WTC11 (cell line): ENCODE results near the gene MLXIPL. TPM values are rescaled to one million over a fixed set of nuclear protein-coding genes. Genes with fewer than 3 reads are reported as not detected.

Experiments
- ATAC-seq: fragments of 200-7000 bp; cut with Tn5 transposase; 2 replicates; pipeline ENCODE4 v1.10.0; 2021; ENCODE audit warnings: mild to moderate bottlenecking, moderate library complexity
- CTCF ChIA-PET: fragments of 300-600 bp; sonication (Branson Sonifier 250); formaldehyde crosslinking; loops from one replicate; lab custom pipeline; 2021; ENCODE audit warnings: antibody characterized with exemption; lab: Charles Lee
- POLR2A ChIA-PET: fragments of 350-600 bp; sonication (Branson Sonifier 250); formaldehyde crosslinking; loops from one replicate; lab custom pipeline; 2021; ENCODE audit warnings: antibody characterized with exemption; lab: Charles Lee
- DNase-seq: peaks from one replicate; pipeline ENCODE4 v3.0.0; 2021; ENCODE audit warnings: low spot score
- H3K27ac Mint-ChIP-seq: 2 replicates; pipeline ENCODE4 v1.8.0; 2021; ENCODE audit warnings: mixed read lengths
- H3K27me3 Mint-ChIP-seq: 2 replicates; pipeline ENCODE4 v1.8.0; 2021; ENCODE audit warnings: low read depth, mild to moderate bottlenecking, moderate library complexity, mixed read lengths
- H3K36me3 Mint-ChIP-seq: 2 replicates; pipeline ENCODE4 v1.8.0; 2021; ENCODE audit warnings: mixed read lengths
- H3K4me1 Mint-ChIP-seq: 2 replicates; pipeline ENCODE4 v1.8.0; 2022; ENCODE audit warnings: mixed read lengths
- H3K4me3 Mint-ChIP-seq: 2 replicates; pipeline ENCODE4 v1.8.0; 2021; ENCODE audit warnings: mild to moderate bottlenecking, moderate library complexity, mixed read lengths
- H3K9me3 Mint-ChIP-seq: 2 replicates; pipeline ENCODE4 v1.8.0; 2021; ENCODE audit warnings: mixed read lengths
- AR ChIP-seq: fragments of 250-450 bp; sonication (Bioruptor Pico); IDR thresholded peaks from 2 replicates; pipeline ENCODE4 v1.9.0; 2021; ENCODE audit warnings: mild to moderate bottlenecking
- ATF1 ChIP-seq: sonication (generic); formaldehyde crosslinking; IDR thresholded peaks from 2 replicates; pipeline ENCODE4 v1.8.1; 2023; ENCODE audit warnings: mild to moderate bottlenecking, moderate library complexity, missing genetic modification reagents
- CREB1 ChIP-seq: sonication (generic); formaldehyde crosslinking; IDR thresholded peaks from 2 replicates; pipeline ENCODE4 v1.8.0; 2023; ENCODE audit warnings: mild to moderate bottlenecking, missing genetic modification reagents
- ETV6 ChIP-seq: sonication (generic); formaldehyde crosslinking; IDR thresholded peaks from 2 replicates; pipeline ENCODE4 v1.8.1; 2022; ENCODE audit warnings: mild to moderate bottlenecking, missing genetic modification reagents
- FOXP4 ChIP-seq: sonication (generic); formaldehyde crosslinking; IDR thresholded peaks from 2 replicates; pipeline ENCODE4 v1.8.0; 2022; ENCODE audit warnings: mild to moderate bottlenecking, missing genetic modification reagents
- NFYB ChIP-seq: sonication (generic); formaldehyde crosslinking; conservative IDR thresholded peaks from 2 replicates; pipeline ENCODE4 v1.8.0; 2022; ENCODE audit warnings: low read depth, missing genetic modification reagents
- SOX15 ChIP-seq: fragments of 250-450 bp; sonication (Bioruptor Pico); IDR thresholded peaks from 2 replicates; pipeline ENCODE4 v1.9.0; 2021; ENCODE audit warnings: mild to moderate bottlenecking
- STAT6 ChIP-seq: sonication (generic); formaldehyde crosslinking; conservative IDR thresholded peaks from 2 replicates; pipeline ENCODE4 v1.8.1; 2023; ENCODE audit warnings: mild to moderate bottlenecking, low read depth, missing genetic modification reagents, moderate library complexity
- TEAD1 ChIP-seq: sonication (generic); formaldehyde crosslinking; IDR thresholded peaks from 2 replicates; pipeline ENCODE4 v1.8.0; 2022; ENCODE audit warnings: mild to moderate bottlenecking, missing genetic modification reagents
- ZBTB43 ChIP-seq: sonication (generic); formaldehyde crosslinking; IDR thresholded peaks from 2 replicates; pipeline ENCODE4 v1.8.1; 2023; ENCODE audit warnings: mild to moderate bottlenecking, missing genetic modification reagents
- ZNF121 ChIP-seq: sonication (generic); formaldehyde crosslinking; IDR thresholded peaks from 2 replicates; pipeline ENCODE4 v1.8.0; 2023; ENCODE audit warnings: missing genetic modification reagents
- ZNF138 ChIP-seq: sonication (generic); formaldehyde crosslinking; conservative IDR thresholded peaks from 2 replicates; pipeline ENCODE4 v1.8.1; 2022; ENCODE audit warnings: mild to moderate bottlenecking, moderate library complexity, missing genetic modification reagents
- ZNF232 ChIP-seq: sonication (generic); formaldehyde crosslinking; IDR thresholded peaks from 2 replicates; pipeline ENCODE4 v1.8.0; 2022; ENCODE audit warnings: mild to moderate bottlenecking, missing genetic modification reagents
- ZNF263 ChIP-seq: sonication (generic); formaldehyde crosslinking; IDR thresholded peaks from 2 replicates; pipeline ENCODE4 v1.8.1; 2022; ENCODE audit warnings: low read depth, mild to moderate bottlenecking, moderate library complexity, missing genetic modification reagents
- total RNA-seq: library from RNA; stranded (reverse); gene quantifications from 3 replicates; pipeline ENCODE4 v1.2.3, GENCODE V29; 2021
- TF ChIP-seq, protein P1 (sequence below): sonication (generic); formaldehyde crosslinking; IDR thresholded peaks from 2 replicates; pipeline ENCODE4 v1.8.1; 2023; ENCODE audit warnings: mild to moderate bottlenecking, missing genetic modification reagents, borderline replicate concordance
- TF ChIP-seq, protein P2 (sequence below): sonication (generic); formaldehyde crosslinking; IDR thresholded peaks from 2 replicates; pipeline ENCODE4 v1.8.1; 2022; ENCODE audit warnings: low read depth, mild to moderate bottlenecking, moderate library complexity, missing genetic modification reagents, borderline replicate concordance

Gene MLXIPL
- total RNA-seq, 1 experiment from 2014 or later, result 20.4 TPM

DNA sequence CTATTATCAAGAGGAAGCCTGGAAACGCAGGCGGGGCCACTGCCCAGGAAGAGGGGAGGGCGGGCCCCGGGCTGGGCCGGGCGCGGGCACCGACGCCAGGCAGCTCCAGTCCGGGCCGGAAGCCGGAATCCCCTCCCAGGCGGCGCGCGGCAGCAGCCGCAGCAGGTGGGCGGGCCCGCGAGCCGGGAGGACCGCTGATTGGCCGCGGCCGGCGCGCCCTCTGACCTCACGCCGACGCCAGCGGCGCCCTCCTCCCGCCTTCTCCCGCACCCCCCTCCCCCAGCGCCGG lies 67.3 kb downstream of the MLXIPL start (continued):
- TF ChIP-seq, protein P1, sequence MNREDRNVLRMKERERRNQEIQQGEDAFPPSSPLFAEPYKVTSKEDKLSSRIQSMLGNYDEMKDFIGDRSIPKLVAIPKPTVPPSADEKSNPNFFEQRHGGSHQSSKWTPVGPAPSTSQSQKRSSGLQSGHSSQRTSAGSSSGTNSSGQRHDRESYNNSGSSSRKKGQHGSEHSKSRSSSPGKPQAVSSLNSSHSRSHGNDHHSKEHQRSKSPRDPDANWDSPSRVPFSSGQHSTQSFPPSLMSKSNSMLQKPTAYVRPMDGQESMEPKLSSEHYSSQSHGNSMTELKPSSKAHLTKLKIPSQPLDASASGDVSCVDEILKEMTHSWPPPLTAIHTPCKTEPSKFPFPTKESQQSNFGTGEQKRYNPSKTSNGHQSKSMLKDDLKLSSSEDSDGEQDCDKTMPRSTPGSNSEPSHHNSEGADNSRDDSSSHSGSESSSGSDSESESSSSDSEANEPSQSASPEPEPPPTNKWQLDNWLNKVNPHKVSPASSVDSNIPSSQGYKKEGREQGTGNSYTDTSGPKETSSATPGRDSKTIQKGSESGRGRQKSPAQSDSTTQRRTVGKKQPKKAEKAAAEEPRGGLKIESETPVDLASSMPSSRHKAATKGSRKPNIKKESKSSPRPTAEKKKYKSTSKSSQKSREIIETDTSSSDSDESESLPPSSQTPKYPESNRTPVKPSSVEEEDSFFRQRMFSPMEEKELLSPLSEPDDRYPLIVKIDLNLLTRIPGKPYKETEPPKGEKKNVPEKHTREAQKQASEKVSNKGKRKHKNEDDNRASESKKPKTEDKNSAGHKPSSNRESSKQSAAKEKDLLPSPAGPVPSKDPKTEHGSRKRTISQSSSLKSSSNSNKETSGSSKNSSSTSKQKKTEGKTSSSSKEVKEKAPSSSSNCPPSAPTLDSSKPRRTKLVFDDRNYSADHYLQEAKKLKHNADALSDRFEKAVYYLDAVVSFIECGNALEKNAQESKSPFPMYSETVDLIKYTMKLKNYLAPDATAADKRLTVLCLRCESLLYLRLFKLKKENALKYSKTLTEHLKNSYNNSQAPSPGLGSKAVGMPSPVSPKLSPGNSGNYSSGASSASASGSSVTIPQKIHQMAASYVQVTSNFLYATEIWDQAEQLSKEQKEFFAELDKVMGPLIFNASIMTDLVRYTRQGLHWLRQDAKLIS, result no peak
- no peak for TF ChIP-seq TEAD1
- TF ChIP-seq ZNF232 (CRISPR knock-in tag), result peak; percentile 28; the same call in 1 of the 2 replicates
- TF ChIP-seq FOXP4 (CRISPR knock-in tag), result no peak
- no peak for TF ChIP-seq ZNF138
- TF ChIP-seq CREB1 (CRISPR knock-in tag), result no peak
- TF ChIP-seq, all 79 proteins: peak for 5

DNA sequence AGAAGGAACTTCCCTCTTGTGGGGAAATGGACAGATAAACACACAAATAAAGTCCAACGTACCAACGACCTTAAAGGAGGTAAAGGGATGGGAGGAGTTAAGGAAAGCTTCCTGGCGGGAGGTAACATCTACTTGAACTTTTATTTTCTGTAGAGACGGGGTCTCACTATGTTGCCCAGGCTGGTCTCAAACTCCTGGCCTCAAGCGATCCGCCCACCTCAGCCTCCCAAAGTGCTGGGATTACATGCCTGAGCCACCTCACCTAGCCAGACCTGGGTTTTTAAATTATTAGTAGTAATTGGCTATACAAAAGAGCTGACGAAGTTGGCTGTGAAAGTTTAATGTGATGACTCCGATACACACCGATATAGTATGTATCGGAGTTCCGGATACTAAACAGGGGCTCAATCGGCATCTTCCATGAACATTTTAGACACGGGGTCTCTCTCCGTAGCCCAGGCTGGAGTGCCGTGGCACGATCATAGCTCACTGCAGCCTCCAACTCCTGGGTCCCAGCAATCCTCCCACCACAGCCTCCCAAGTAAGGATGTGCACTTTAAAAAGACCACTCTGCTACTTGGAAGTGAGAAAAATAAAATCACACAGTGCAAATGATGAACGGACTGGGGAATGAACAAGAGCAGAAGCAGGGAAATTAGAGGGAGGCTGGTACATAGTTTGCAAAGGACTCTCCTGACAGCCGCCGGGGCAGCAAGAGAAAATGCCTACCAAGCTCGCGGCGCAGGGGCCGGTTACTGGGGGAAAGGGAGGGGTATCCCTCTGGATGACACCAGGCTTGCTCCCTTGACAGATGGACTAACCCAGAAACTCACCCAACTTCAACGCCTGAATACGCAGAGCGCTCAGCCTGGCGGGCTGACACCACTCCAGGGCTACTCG lies 67.9 kb downstream of the MLXIPL start:
- Mint-ChIP-seq H3K27ac (peak overlapping the region; percentile 83), H3K9me3 (no peaks in the 10 kb centered on the region; the same call in 1 of the 2 replicates), H3K4me1 (peaks cover 9% of the 10 kb centered on the region), H3K4me3 (peak overlapping the region; percentile 79), H3K36me3 (peaks cover 4% of the 10 kb centered on the region), H3K27me3 (peaks cover 29% of the 10 kb centered on the region)
- DNase-seq (no peak), ATAC-seq (no peak)
- CTCF ChIA-PET, result interaction anchor here (0.6 to 1.4 kb wide), 5 partner anchors 22 to 298 kb away, joined by 3 to 8 read pairs (median 3); partner anchors contain the start of genes BAZ1B and TBL2
- POLR2A ChIA-PET, result interaction anchor here (0.6 to 1.9 kb wide), 2 partner anchors 34 to 35 kb away, joined by 3 to 9 read pairs; partner anchors contain the start of gene BAZ1B
- peak; percentile 88 for TF ChIP-seq ZNF121 (CRISPR knock-in tag)
- TF ChIP-seq ZNF263 (CRISPR knock-in tag), result no peak

DNA sequence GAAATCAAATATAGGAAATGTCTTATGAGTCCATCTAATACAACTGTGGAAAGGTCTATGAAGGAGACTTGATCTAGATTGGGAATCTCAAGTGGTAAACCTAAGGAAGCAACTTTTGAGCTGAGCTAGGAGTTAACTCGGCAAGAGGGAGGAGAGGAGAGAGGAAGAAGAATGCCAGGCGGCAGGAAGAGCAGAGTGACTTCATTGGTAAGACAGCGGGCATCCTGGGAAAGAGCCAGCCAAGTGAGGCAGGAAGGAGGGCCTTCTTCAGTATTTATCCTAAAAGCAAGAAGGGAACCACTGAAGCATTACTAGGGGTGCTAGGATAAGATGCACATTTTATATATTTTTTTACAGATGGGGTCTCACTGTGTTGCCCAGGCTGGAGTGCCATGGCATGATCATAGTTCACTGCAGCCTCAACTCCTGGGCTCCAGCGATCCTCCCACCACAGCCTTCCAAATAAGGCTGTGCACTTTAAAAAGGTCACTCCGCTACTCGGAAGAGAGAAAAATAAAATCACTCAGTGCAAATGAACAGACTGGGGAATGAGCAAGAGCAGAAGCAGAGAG lies 68.8 kb downstream of the MLXIPL start:
- no peak for ATAC-seq
- no peak for DNase-seq
- 0 out of 2 replicates have a peak overlapping the region, but pooled peaks have one; percentile 74 for H3K27ac Mint-ChIP-seq
- POLR2A ChIA-PET, result interaction anchor here (1.9 kb wide), 1 partner anchor 33 kb away, joined by 9 read pairs; the partner anchor contains the start of gene BAZ1B
- no peaks in the 10 kb centered on the region; the same call in 1 of the 2 replicates for H3K9me3 Mint-ChIP-seq
- H3K4me1 Mint-ChIP-seq, result peaks cover 9% of the 10 kb centered on the region
- H3K36me3 Mint-ChIP-seq, result peaks cover 9% of the 10 kb centered on the region
- H3K27me3 Mint-ChIP-seq, result peaks cover 21% of the 10 kb centered on the region
- CTCF ChIA-PET, result no interaction called here
- H3K4me3 Mint-ChIP-seq, result peak overlapping the region; percentile 79
- no peak for TF ChIP-seq STAT6 (CRISPR knock-in tag)
- TF ChIP-seq ATF1 (CRISPR knock-in tag), result no peak
- TF ChIP-seq NFYB (CRISPR knock-in tag), result no peak
- no peak for TF ChIP-seq ZBTB43 (CRISPR knock-in tag)
- no peak for TF ChIP-seq ETV6
- TF ChIP-seq, protein P2, sequence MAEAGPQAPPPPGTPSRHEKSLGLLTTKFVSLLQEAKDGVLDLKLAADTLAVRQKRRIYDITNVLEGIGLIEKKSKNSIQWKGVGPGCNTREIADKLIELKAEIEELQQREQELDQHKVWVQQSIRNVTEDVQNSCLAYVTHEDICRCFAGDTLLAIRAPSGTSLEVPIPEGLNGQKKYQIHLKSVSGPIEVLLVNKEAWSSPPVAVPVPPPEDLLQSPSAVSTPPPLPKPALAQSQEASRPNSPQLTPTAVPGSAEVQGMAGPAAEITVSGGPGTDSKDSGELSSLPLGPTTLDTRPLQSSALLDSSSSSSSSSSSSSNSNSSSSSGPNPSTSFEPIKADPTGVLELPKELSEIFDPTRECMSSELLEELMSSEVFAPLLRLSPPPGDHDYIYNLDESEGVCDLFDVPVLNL (CRISPR knock-in tag), result no peak
- TF ChIP-seq SOX15 (CRISPR knock-in tag), result no peak
- TF ChIP-seq AR (CRISPR knock-in tag), result no peak
